Endothelial cell of umbilical vein (primary cell): ENCODE data around the gene AOC2. TPM values are rescaled to one million over a fixed set of nuclear protein-coding genes. Genes with fewer than 3 reads are reported as not detected.

Experiments used
- BruUV-seq: library from RNA; stranded (reverse); fragments of 400-500 nt; replicated peaks from 2 replicates; lab custom pipeline; 2021; lab: Mats Ljungman, UMichigan
- CTCF ChIA-PET: fragments of 300-600, 350-600 bp; sonication (Branson Sonifier 250); formaldehyde crosslinking; loops from one replicate; lab custom pipeline; 2021; ENCODE audit warnings: antibody characterized with exemption, inconsistent platforms; lab: Charles Lee
- POLR2A ChIA-PET: fragments of 300-600, 350-600 bp; sonication (Branson Sonifier 250); formaldehyde crosslinking; loops from one replicate; lab custom pipeline; 2021; ENCODE audit warnings: antibody characterized with exemption, inconsistent platforms; lab: Charles Lee
- DNase-seq: peaks from one replicate; pipeline ENCODE4 v3.0.0-alpha.2; 2011; ENCODE audit warnings: low read depth, low spot score
- FAIRE-seq: peaks from 2 replicates; lab custom pipeline; 2011; peaks lifted over from hg19 to GRCh38; lab: Jason Lieb, UNC
- H2AFZ ChIP-seq: 2 replicates; pipeline ENCODE4 v1.6.0; 2012; ENCODE audit warnings: low read depth, low read length, control low read depth, inconsistent platforms
- H3K27ac ChIP-seq: 2 replicates; pipeline ENCODE4 v1.5.1; 2011; ENCODE audit warnings: low read depth, mild to moderate bottlenecking, control low read depth, low read length, moderate library complexity; ENCODE audit not compliant: insufficient read depth
- H3K27me3 ChIP-seq, 2 experiments: 2 replicates each; pipeline versions ENCODE4 v1.6.0 to v1.6.1; 2011; ENCODE audit warnings: low read length in 2 of 2, mixed read lengths in 1 of 2; ENCODE audit not compliant: control insufficient read depth in 2 of 2, insufficient read depth in 2 of 2
- H3K36me3 ChIP-seq, 2 experiments: 2 replicates in 1 of 2; 3 replicates in 1 of 2; pipeline ENCODE4 v1.5.1; 2011; ENCODE audit warnings: low read length in 2 of 2, mild to moderate bottlenecking in 1 of 2, moderate library complexity in 1 of 2; ENCODE audit not compliant: control insufficient read depth in 2 of 2, insufficient read depth in 2 of 2; ENCODE audit errors: extremely low read depth in 1 of 2
- H3K4me1 ChIP-seq: 3 replicates; pipeline ENCODE4 v1.5.1; 2011; ENCODE audit warnings: mild to moderate bottlenecking, low read length; ENCODE audit not compliant: control insufficient read depth, insufficient read depth; ENCODE audit errors: extremely low read depth
- H3K4me2 ChIP-seq: 2 replicates; pipeline ENCODE4 v1.6.1; 2011; ENCODE audit warnings: low read length, control low read depth, mixed read lengths; ENCODE audit not compliant: insufficient read depth
- H3K4me3 ChIP-seq, 3 experiments: fragments of 200-600 bp in 1 of 3; sonication (generic), shearing (Covaris generic) in 1 of 3; replicated peaks in 1 of 3; 2 replicates each; pipeline ENCODE4 v1.5.1; 2011 to 2016; ENCODE audit warnings: control low read depth in 3 of 3, low read length in 3 of 3, mild to moderate bottlenecking in 2 of 3, inconsistent platforms in 1 of 3, low read depth in 1 of 3, moderate library complexity in 1 of 3; ENCODE audit not compliant: insufficient read depth in 1 of 3
- H3K79me2 ChIP-seq: 2 replicates; pipeline ENCODE4 v1.6.0; 2012; ENCODE audit warnings: low read length, inconsistent platforms; ENCODE audit not compliant: control insufficient read depth, insufficient read depth
- H3K9ac ChIP-seq: replicated peaks from 2 replicates; pipeline ENCODE3; 2011; ENCODE audit warnings: low read length, control low read depth; ENCODE audit not compliant: insufficient read depth; ENCODE audit errors: extremely low read depth
- H3K9me1 ChIP-seq: replicated peaks from 3 replicates; pipeline ENCODE4 v1.6.0; 2011; ENCODE audit warnings: mild to moderate bottlenecking, low read length; ENCODE audit not compliant: control insufficient read depth, insufficient read depth; ENCODE audit errors: extremely low read depth
- H3K9me3 ChIP-seq: replicated peaks from 2 replicates; pipeline ENCODE4 v1.5.1; 2012; ENCODE audit warnings: low read length, inconsistent platforms; ENCODE audit not compliant: control insufficient read depth, insufficient read depth
- H4K20me1 ChIP-seq: replicated peaks from 2 replicates; pipeline ENCODE3; 2011; ENCODE audit warnings: mild to moderate bottlenecking, low read length; ENCODE audit not compliant: control insufficient read depth, insufficient read depth; ENCODE audit errors: extremely low read depth
- EZH2 ChIP-seq: IDR thresholded peaks from 2 replicates; pipeline ENCODE4 v1.6.1; 2012; ENCODE audit warnings: borderline replicate concordance, low read depth, mild to moderate bottlenecking, moderate library complexity, low read length, inconsistent platforms; ENCODE audit not compliant: severe bottlenecking
- FOS ChIP-seq: IDR thresholded peaks from 2 replicates; pipeline ENCODE4 v1.6.1; 2011; ENCODE audit warnings: mild to moderate bottlenecking, low read length, moderate library complexity, borderline replicate concordance; ENCODE audit not compliant: insufficient read depth
- GATA2 ChIP-seq: IDR thresholded peaks from 2 replicates; pipeline ENCODE4 v1.7.0; 2011; ENCODE audit warnings: low read depth, mild to moderate bottlenecking, moderate library complexity, mixed read lengths, low read length; ENCODE audit not compliant: insufficient read length, insufficient read depth
- JUN ChIP-seq: IDR thresholded peaks from 2 replicates; pipeline ENCODE4 v1.6.1; 2011; ENCODE audit warnings: borderline replicate concordance, low read depth; ENCODE audit not compliant: insufficient read length, insufficient read depth
- MYC ChIP-seq: IDR thresholded peaks from one replicate; pipeline ENCODE4 v1.6.1; 2011; ENCODE audit warnings: mild to moderate bottlenecking, low read depth, low read length
- POLR2A ChIP-seq: IDR thresholded peaks from 2 replicates; pipeline ENCODE4 v1.6.1; 2012; ENCODE audit warnings: low read depth, mild to moderate bottlenecking, control low read depth, low read length
- POLR2AphosphoS5 ChIP-seq: IDR thresholded peaks from 2 replicates; pipeline ENCODE4 v1.6.1; 2012; ENCODE audit warnings: low read depth, mild to moderate bottlenecking, control low read depth, low read length, moderate library complexity; ENCODE audit not compliant: insufficient read depth
- dilution Hi-C: fragments of 300-500 bp; cut with MboI; formaldehyde crosslinking; loops from one replicate; pipeline ENCODE4 v1.15.0; 2019; ENCODE audit warnings: low sequenced_read_pairs; ENCODE audit not compliant: extremely low pct_ligation_motif_present
- intact Hi-C: fragments of 100-400 bp; cut with micrococcal nuclease; formaldehyde crosslinking; loops from one replicate; pipeline ENCODE4 v1.10.0; 2022
- polyA plus RNA-seq, 4 experiments: library from polyadenylated mRNA; depleted of rRNA in 3 of 4; stranded (reverse) in 3 of 4; unstranded in 1 of 4; fragments of >200 nt; gene quantifications; 2 replicates each; pipeline versions ENCODE4 v1.2.1 to v1.2.3, GENCODE V29; 2011 to 2012; ENCODE audit warnings: missing spikeins in 1 of 4
- total RNA-seq: library from RNA; stranded (reverse); gene quantifications from 2 replicates; pipeline ENCODE4 v1.2.3, GENCODE V29; 2021
- TF ChIP-seq, protein P1 (sequence below): IDR thresholded peaks from 2 replicates; pipeline ENCODE4 v1.6.1; 2011; ENCODE audit not compliant: insufficient read depth, insufficient read length
- TF ChIP-seq, protein P2 (sequence below), 2 donors: IDR thresholded peaks; 1 replicate in 1 of 2; 2 replicates in 1 of 2; pipeline ENCODE4 v1.5.1; 2011; ENCODE audit warnings: low read length in 2 of 2, mild to moderate bottlenecking in 2 of 2, moderate library complexity in 2 of 2, control low read depth in 1 of 2, inconsistent platforms in 1 of 2, low read depth in 1 of 2; ENCODE audit not compliant: insufficient read depth in 1 of 2; ENCODE audit errors: extremely low read depth in 1 of 2

The AOC2 gene
- total and polyA plus RNA-seq, 2 donors (not counting 3 experiments of a cell fraction or from before 2014, with no cell fraction given), result 0.62 to 1.9 TPM

DNA sequence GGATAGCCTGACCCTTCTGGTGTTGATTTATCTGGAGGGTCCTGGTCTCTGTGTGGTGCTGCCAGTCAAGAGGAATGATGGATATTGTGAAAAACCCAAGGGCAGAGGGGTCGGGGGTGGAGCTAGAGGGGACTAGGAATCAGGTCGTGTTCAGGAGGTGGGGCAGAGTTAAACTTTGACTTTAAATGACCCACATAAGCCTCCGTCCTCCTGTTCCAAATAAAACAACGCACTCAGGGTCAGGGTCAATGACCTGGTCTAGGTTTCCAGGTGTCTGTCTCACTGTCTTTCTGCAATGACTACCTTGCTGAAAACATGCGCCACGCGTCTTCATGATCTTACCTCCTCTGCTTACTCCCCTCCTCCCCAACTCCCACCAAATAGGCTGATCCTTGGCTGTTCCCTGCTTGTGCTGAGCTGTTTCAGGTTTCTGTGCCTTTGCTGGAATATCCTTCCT is 21.3 kb downstream of the AOC2 start:
- peaks cover 0 to 4% of the 10 kb centered on the region in 2 experiments for H3K27me3 ChIP-seq
- H3K27ac ChIP-seq, result no peak overlapping the region
- FAIRE-seq (no peak), DNase-seq (no peak)
- POLR2A ChIA-PET, result no interaction called here
- TF ChIP-seq EZH2, result no peak
- no peak for TF ChIP-seq JUN
- no peak for TF ChIP-seq POLR2AphosphoS5
- TF ChIP-seq MYC, result no peak
- TF ChIP-seq GATA2, result no peak
- TF ChIP-seq, protein P1, sequence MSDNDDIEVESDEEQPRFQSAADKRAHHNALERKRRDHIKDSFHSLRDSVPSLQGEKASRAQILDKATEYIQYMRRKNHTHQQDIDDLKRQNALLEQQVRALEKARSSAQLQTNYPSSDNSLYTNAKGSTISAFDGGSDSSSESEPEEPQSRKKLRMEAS, result no peak
- no peak for TF ChIP-seq POLR2A
- TF ChIP-seq, protein P2, sequence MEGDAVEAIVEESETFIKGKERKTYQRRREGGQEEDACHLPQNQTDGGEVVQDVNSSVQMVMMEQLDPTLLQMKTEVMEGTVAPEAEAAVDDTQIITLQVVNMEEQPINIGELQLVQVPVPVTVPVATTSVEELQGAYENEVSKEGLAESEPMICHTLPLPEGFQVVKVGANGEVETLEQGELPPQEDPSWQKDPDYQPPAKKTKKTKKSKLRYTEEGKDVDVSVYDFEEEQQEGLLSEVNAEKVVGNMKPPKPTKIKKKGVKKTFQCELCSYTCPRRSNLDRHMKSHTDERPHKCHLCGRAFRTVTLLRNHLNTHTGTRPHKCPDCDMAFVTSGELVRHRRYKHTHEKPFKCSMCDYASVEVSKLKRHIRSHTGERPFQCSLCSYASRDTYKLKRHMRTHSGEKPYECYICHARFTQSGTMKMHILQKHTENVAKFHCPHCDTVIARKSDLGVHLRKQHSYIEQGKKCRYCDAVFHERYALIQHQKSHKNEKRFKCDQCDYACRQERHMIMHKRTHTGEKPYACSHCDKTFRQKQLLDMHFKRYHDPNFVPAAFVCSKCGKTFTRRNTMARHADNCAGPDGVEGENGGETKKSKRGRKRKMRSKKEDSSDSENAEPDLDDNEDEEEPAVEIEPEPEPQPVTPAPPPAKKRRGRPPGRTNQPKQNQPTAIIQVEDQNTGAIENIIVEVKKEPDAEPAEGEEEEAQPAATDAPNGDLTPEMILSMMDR (IDR thresholded peaks at IDR 0.05; ENCODE audit: extremely low read depth in 1 of 2, insufficient read depth in 1 of 2, low read depth in 1 of 2, low read length in 2 of 2), result no peak
- no peak for TF ChIP-seq FOS
- BruUV-seq, result no TSS peak
- H3K4me2 ChIP-seq, result no peak overlapping the region
- H3K79me2 ChIP-seq, result no peaks in the 10 kb centered on the region
- no peak overlapping the region for H2AFZ ChIP-seq
- CTCF ChIA-PET, result no interaction called here
- H3K4me3 ChIP-seq, result no peak overlapping the region
- H4K20me1 ChIP-seq, result no peaks in the 10 kb centered on the region
- intact Hi-C loops, result no loop called here
- H3K9ac ChIP-seq, result no peak overlapping the region
- no peaks in the 10 kb centered on the region for H3K36me3 ChIP-seq
- H3K4me1 ChIP-seq, result no peaks in the 10 kb centered on the region
- H3K9me1 ChIP-seq, result no peaks in the 10 kb centered on the region
- dilution Hi-C loops, result no loop called here
- H3K9me3 ChIP-seq, result no peaks in the 10 kb centered on the region
